GM10248 (cell line): ENCODE data around the gene DARS1.
"Not testable (repeated sequence)": the region's sequence is repeated elsewhere in the genome, so short reads cannot be mapped to it uniquely, and the experiment has no call there.

Experiments
- CTCF ChIA-PET: fragments of 300-600 bp; sonication (Branson Sonifier 250); formaldehyde crosslinking; extraction: SDS; loops from one replicate; lab custom pipeline; 2021; ENCODE audit warnings: antibody characterized with exemption; lab: Yijun Ruan, JAX
- POLR2A ChIA-PET: fragments of 350-650 bp; sonication (Branson Sonifier 250); formaldehyde crosslinking; extraction: SDS; loops from one replicate; lab custom pipeline; 2020; ENCODE audit warnings: antibody characterized with exemption; lab: Yijun Ruan, JAX
- DNase-seq: peaks from one replicate; pipeline ENCODE4 v3.0.0; 2012; ENCODE audit errors: extremely low spot score
- TF ChIP-seq, protein P1 (sequence below): IDR thresholded peaks from 2 replicates; pipeline ENCODE4 v1.5.1; 2012; ENCODE audit warnings: mild to moderate bottlenecking, low read depth; ENCODE audit errors: extremely low read depth, missing control alignments, control extremely low read depth

Gene DARS1

DNA sequence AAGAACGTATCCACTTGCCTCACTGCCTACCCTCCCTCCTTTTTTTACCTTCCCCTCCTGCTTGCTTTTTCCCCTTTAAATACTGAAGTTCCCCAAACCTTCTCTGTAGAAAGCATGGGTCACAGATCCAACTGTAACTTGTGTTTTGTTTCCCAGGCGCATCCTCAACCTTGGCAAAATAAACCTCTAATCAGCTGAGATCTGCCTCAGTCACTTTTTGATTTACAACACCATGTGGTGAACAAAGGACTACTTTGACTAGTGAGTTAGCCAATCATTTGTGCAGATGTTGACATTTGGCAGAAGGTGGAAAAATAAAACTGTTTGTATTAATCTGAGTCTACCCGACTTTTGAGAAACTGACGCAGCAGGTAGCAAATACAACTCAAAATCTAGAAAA is 85.9 kb downstream of the DARS1 start:
- TF ChIP-seq, protein P1, sequence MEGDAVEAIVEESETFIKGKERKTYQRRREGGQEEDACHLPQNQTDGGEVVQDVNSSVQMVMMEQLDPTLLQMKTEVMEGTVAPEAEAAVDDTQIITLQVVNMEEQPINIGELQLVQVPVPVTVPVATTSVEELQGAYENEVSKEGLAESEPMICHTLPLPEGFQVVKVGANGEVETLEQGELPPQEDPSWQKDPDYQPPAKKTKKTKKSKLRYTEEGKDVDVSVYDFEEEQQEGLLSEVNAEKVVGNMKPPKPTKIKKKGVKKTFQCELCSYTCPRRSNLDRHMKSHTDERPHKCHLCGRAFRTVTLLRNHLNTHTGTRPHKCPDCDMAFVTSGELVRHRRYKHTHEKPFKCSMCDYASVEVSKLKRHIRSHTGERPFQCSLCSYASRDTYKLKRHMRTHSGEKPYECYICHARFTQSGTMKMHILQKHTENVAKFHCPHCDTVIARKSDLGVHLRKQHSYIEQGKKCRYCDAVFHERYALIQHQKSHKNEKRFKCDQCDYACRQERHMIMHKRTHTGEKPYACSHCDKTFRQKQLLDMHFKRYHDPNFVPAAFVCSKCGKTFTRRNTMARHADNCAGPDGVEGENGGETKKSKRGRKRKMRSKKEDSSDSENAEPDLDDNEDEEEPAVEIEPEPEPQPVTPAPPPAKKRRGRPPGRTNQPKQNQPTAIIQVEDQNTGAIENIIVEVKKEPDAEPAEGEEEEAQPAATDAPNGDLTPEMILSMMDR: no peak
- POLR2A ChIA-PET: no interaction called here
- no peak for DNase-seq
- CTCF ChIA-PET: interaction anchor here (0.7 kb wide), 1 partner anchor 14 kb away, joined by 3 read pairs; no protein-coding TSS in a partner anchor

DNA sequence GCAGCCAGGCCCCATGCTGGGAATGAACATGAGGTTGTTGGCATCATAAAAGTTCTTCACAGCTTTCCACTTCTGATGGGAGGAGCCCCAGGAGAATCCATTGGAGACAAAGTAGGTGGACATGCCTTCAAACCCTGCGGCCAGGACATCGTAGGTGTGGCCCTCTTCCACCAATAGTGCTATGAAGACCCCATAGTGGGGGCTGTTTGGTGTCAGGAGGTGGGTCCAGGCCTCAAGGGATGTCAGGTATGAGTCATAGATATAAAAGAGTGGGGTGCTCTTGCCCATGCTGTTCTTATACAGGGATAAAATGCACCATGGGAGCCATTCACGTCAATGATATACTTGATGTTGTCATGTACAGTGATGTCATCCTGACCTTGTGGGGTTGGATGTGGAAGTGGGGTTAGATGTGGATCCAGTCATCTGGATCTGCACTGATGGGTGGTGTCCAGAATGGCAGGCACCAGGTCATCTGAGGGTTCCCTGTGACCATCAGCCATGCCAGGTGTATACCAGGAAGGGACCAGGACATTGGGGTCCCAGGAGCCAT is 87.1 kb downstream of the DARS1 start:
- ChIA-PET POLR2A (no interaction called here), CTCF (interaction anchor here (1.4 kb wide), 2 partner anchors 16 to 21 kb away, joined by 3 read pairs; no protein-coding TSS in a partner anchor)
- TF ChIP-seq, protein P1: no peak
- DNase-seq: no peak

DNA sequence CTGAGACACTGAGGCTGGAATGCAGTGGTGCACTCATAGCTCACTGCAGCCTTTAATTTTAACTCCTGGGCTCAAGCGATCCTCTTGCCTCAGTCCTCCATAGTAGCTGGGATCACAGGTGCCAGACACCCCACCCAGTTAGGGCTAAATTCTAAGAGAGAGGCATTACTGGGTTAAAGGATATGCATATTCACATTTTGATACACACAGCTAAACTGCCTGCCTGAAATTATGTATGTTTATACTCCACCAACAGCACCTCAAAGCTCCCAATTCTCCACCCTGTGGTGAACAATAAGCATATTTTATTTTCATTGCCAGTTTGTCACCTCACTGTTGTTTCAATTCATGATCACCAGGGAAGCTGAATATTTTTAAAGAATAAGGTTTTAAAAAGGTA is 90.5 kb downstream of the DARS1 start:
- POLR2A ChIA-PET: interaction anchor here (0.7 kb wide), 1 partner anchor 721 kb away, joined by 7 read pairs; no protein-coding TSS in a partner anchor
- no peak for DNase-seq
- CTCF ChIA-PET: interaction anchor here (1.0 to 2.4 kb wide), 6 partner anchors 9 to 891 kb away, joined by 3 to 9 read pairs (median 4); no protein-coding TSS in a partner anchor
- TF ChIP-seq, protein P1: no peak

DNA sequence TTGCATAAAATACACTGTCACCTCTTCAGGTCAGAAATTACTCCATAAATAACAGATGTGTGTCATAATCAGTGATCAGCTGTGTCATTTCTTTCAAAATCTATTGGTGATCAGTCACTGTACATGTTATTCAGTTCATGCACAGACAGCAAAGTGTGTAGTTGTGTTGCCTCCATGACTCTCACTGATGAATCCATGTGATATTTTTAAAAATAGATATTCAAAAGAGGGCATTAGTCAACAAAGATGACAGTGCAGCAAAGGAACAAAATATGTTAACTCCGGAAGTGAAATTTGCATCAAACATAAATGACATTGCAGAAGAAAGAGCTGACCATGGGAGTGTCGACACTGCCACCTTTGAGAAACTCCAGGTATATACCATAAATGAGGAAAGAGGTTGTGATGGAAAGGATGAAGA is 92.0 kb downstream of the DARS1 start:
- TF ChIP-seq, protein P1: no peak
- ChIA-PET CTCF (interaction anchor here (0.8 to 2.4 kb wide), 9 partner anchors 10 to 491 kb away, joined by 3 to 10 read pairs (median 3); no protein-coding TSS in a partner anchor), POLR2A (no interaction called here)
- no peak for DNase-seq

DNA sequence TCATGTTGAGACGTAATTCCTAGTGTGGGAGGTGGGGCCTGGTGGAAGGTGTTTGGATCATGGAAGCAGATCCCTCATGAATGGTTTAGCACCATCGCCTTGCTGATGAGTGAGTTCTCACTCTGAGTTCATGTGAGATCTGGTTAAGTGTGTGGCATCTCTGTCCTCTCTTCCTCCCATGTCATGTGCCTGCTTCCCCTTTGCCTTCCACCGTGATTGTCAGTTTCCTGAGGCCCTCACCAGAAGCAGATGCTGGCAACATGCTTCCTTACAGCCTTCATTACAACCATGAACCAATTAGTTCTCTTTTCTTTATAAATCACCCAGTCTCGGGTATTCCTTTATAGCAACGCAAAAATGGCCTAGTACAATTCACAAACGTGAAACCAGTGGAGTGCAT is 94.6 kb downstream of the DARS1 start:
- TF ChIP-seq, protein P1: no peak
- ChIA-PET POLR2A (no interaction called here), CTCF (no interaction called here)
- no peak for DNase-seq

DNA sequence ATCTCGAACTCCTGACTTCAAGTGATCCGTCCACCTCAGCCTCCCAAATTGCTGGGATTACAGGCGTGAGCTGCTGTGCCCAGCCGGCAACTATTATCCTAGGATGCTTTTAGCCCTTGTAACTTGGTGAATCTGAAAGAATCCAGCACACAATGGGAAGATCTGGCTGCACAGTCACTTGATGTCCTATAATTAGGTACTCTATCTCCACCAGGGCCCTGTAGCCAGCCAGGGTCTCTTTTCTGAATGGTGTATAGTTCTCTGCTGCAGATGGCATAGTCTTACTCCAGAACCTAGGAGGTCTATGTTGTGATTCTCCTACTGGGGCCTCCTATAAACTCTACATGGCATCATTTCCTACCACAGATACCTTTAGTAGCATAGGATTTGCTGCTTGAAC is 95.3 kb downstream of the DARS1 start:
- POLR2A ChIA-PET: no interaction called here
- TF ChIP-seq, protein P1: no peak
- DNase-seq: no peak
- CTCF ChIA-PET: interaction anchor here (0.7 to 1.0 kb wide), 2 partner anchors 9 to 12 kb away, joined by 3 read pairs; no protein-coding TSS in a partner anchor

DNA sequence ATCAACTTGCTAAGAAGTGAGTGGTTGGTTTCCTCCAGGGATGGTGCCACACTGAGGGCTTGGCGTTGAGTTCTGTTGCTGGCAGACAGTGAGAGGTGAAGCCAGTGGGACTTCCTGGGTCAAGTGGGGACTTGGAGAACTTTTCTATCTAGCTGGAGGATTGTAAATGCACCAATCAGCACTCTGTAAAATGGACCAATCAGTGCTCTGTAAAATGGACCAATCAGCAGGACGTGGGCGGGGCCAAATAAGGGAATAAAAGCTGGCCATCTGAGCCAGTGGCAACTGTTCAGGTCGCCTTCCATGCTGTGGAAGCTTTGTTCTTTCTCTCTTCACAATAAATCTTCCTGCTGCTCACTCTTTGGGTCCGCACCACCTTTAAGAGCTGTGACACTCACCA is 96.8 kb downstream of the DARS1 start:
- DNase-seq, POLR2A ChIA-PET: not testable (repeated sequence)
- CTCF ChIA-PET: interaction anchor here (1.6 kb wide), 1 partner anchor 496 kb away, joined by 3 read pairs; no protein-coding TSS in a partner anchor
